Measurements from ENCODE around the gene ETFRF1.

- TF ChIP-seq CTCF (IDR thresholded peaks at IDR 0.05; ENCODE audit: low read length): no peak
- no peak for TF ChIP-seq EZH2 (IDR thresholded peaks at IDR 0.05; ENCODE audit: borderline replicate concordance, low read length)
Measured at GRCh38 chr12:25245491-25245890, 50.5 kb downstream of the ETFRF1 start.
